Endothelial cell of umbilical vein (primary cell): ENCODE results near the gene LIPA. TPM values are rescaled to one million over a fixed set of nuclear protein-coding genes. Genes with fewer than 3 reads are reported as not detected.

Source experiments
- BruUV-seq: library from RNA; stranded (reverse); fragments of 400-500 nt; replicated peaks from 2 replicates; lab custom pipeline; 2021; lab: Mats Ljungman, UMichigan
- CTCF ChIA-PET: fragments of 300-600, 350-600 bp; sonication (Branson Sonifier 250); formaldehyde crosslinking; loops from one replicate; lab custom pipeline; 2021; ENCODE audit warnings: antibody characterized with exemption, inconsistent platforms; lab: Charles Lee
- POLR2A ChIA-PET: fragments of 300-600, 350-600 bp; sonication (Branson Sonifier 250); formaldehyde crosslinking; loops from one replicate; lab custom pipeline; 2021; ENCODE audit warnings: antibody characterized with exemption, inconsistent platforms; lab: Charles Lee
- DNase-seq: peaks from one replicate; pipeline ENCODE4 v3.0.0-alpha.2; 2011; ENCODE audit warnings: low read depth, low spot score
- FAIRE-seq: peaks from 2 replicates; lab custom pipeline; 2011; peaks lifted over from hg19 to GRCh38; lab: Jason Lieb, UNC
- H2AFZ ChIP-seq: 2 replicates; pipeline ENCODE4 v1.6.0; 2012; ENCODE audit warnings: low read depth, low read length, control low read depth, inconsistent platforms
- H3K27ac ChIP-seq: 2 replicates; pipeline ENCODE4 v1.5.1; 2011; ENCODE audit warnings: low read depth, mild to moderate bottlenecking, control low read depth, low read length, moderate library complexity; ENCODE audit not compliant: insufficient read depth
- H3K27me3 ChIP-seq, 2 experiments: 2 replicates each; pipeline versions ENCODE4 v1.6.0 to v1.6.1; 2011; ENCODE audit warnings: low read length in 2 of 2, mixed read lengths in 1 of 2; ENCODE audit not compliant: control insufficient read depth in 2 of 2, insufficient read depth in 2 of 2
- H3K36me3 ChIP-seq, 2 experiments: 2 replicates in 1 of 2; 3 replicates in 1 of 2; pipeline ENCODE4 v1.5.1; 2011; ENCODE audit warnings: low read length in 2 of 2, mild to moderate bottlenecking in 1 of 2, moderate library complexity in 1 of 2; ENCODE audit not compliant: control insufficient read depth in 2 of 2, insufficient read depth in 2 of 2; ENCODE audit errors: extremely low read depth in 1 of 2
- H3K4me1 ChIP-seq: 3 replicates; pipeline ENCODE4 v1.5.1; 2011; ENCODE audit warnings: mild to moderate bottlenecking, low read length; ENCODE audit not compliant: control insufficient read depth, insufficient read depth; ENCODE audit errors: extremely low read depth
- H3K4me2 ChIP-seq: 2 replicates; pipeline ENCODE4 v1.6.1; 2011; ENCODE audit warnings: low read length, control low read depth, mixed read lengths; ENCODE audit not compliant: insufficient read depth
- H3K4me3 ChIP-seq, 3 experiments: fragments of 200-600 bp in 1 of 3; sonication (generic), shearing (Covaris generic) in 1 of 3; replicated peaks in 1 of 3; 2 replicates each; pipeline ENCODE4 v1.5.1; 2011 to 2016; ENCODE audit warnings: control low read depth in 3 of 3, low read length in 3 of 3, mild to moderate bottlenecking in 2 of 3, inconsistent platforms in 1 of 3, low read depth in 1 of 3, moderate library complexity in 1 of 3; ENCODE audit not compliant: insufficient read depth in 1 of 3
- H3K79me2 ChIP-seq: 2 replicates; pipeline ENCODE4 v1.6.0; 2012; ENCODE audit warnings: low read length, inconsistent platforms; ENCODE audit not compliant: control insufficient read depth, insufficient read depth
- H3K9ac ChIP-seq: replicated peaks from 2 replicates; pipeline ENCODE3; 2011; ENCODE audit warnings: low read length, control low read depth; ENCODE audit not compliant: insufficient read depth; ENCODE audit errors: extremely low read depth
- H3K9me1 ChIP-seq: replicated peaks from 3 replicates; pipeline ENCODE4 v1.6.0; 2011; ENCODE audit warnings: mild to moderate bottlenecking, low read length; ENCODE audit not compliant: control insufficient read depth, insufficient read depth; ENCODE audit errors: extremely low read depth
- H3K9me3 ChIP-seq: replicated peaks from 2 replicates; pipeline ENCODE4 v1.5.1; 2012; ENCODE audit warnings: low read length, inconsistent platforms; ENCODE audit not compliant: control insufficient read depth, insufficient read depth
- H4K20me1 ChIP-seq: replicated peaks from 2 replicates; pipeline ENCODE3; 2011; ENCODE audit warnings: mild to moderate bottlenecking, low read length; ENCODE audit not compliant: control insufficient read depth, insufficient read depth; ENCODE audit errors: extremely low read depth
- EZH2 ChIP-seq: IDR thresholded peaks from 2 replicates; pipeline ENCODE4 v1.6.1; 2012; ENCODE audit warnings: borderline replicate concordance, low read depth, mild to moderate bottlenecking, moderate library complexity, low read length, inconsistent platforms; ENCODE audit not compliant: severe bottlenecking
- FOS ChIP-seq: IDR thresholded peaks from 2 replicates; pipeline ENCODE4 v1.6.1; 2011; ENCODE audit warnings: mild to moderate bottlenecking, low read length, moderate library complexity, borderline replicate concordance; ENCODE audit not compliant: insufficient read depth
- GATA2 ChIP-seq: IDR thresholded peaks from 2 replicates; pipeline ENCODE4 v1.7.0; 2011; ENCODE audit warnings: low read depth, mild to moderate bottlenecking, moderate library complexity, mixed read lengths, low read length; ENCODE audit not compliant: insufficient read length, insufficient read depth
- JUN ChIP-seq: IDR thresholded peaks from 2 replicates; pipeline ENCODE4 v1.6.1; 2011; ENCODE audit warnings: borderline replicate concordance, low read depth; ENCODE audit not compliant: insufficient read length, insufficient read depth
- MYC ChIP-seq: IDR thresholded peaks from one replicate; pipeline ENCODE4 v1.6.1; 2011; ENCODE audit warnings: mild to moderate bottlenecking, low read depth, low read length
- POLR2A ChIP-seq: IDR thresholded peaks from 2 replicates; pipeline ENCODE4 v1.6.1; 2012; ENCODE audit warnings: low read depth, mild to moderate bottlenecking, control low read depth, low read length
- POLR2AphosphoS5 ChIP-seq: IDR thresholded peaks from 2 replicates; pipeline ENCODE4 v1.6.1; 2012; ENCODE audit warnings: low read depth, mild to moderate bottlenecking, control low read depth, low read length, moderate library complexity; ENCODE audit not compliant: insufficient read depth
- dilution Hi-C: fragments of 300-500 bp; cut with MboI; formaldehyde crosslinking; loops from one replicate; pipeline ENCODE4 v1.15.0; 2019; ENCODE audit warnings: low sequenced_read_pairs; ENCODE audit not compliant: extremely low pct_ligation_motif_present
- intact Hi-C: fragments of 100-400 bp; cut with micrococcal nuclease; formaldehyde crosslinking; loops from one replicate; pipeline ENCODE4 v1.10.0; 2022
- polyA plus RNA-seq, 4 experiments: library from polyadenylated mRNA; depleted of rRNA in 3 of 4; stranded (reverse) in 3 of 4; unstranded in 1 of 4; fragments of >200 nt; gene quantifications; 2 replicates each; pipeline versions ENCODE4 v1.2.1 to v1.2.3, GENCODE V29; 2011 to 2012; ENCODE audit warnings: missing spikeins in 1 of 4
- total RNA-seq: library from RNA; stranded (reverse); gene quantifications from 2 replicates; pipeline ENCODE4 v1.2.3, GENCODE V29; 2021
- TF ChIP-seq, protein P1 (sequence below): IDR thresholded peaks from 2 replicates; pipeline ENCODE4 v1.6.1; 2011; ENCODE audit not compliant: insufficient read depth, insufficient read length
- TF ChIP-seq, protein P2 (sequence below), 2 donors: IDR thresholded peaks; 1 replicate in 1 of 2; 2 replicates in 1 of 2; pipeline ENCODE4 v1.5.1; 2011; ENCODE audit warnings: low read length in 2 of 2, mild to moderate bottlenecking in 2 of 2, moderate library complexity in 2 of 2, control low read depth in 1 of 2, inconsistent platforms in 1 of 2, low read depth in 1 of 2; ENCODE audit not compliant: insufficient read depth in 1 of 2; ENCODE audit errors: extremely low read depth in 1 of 2

The LIPA gene
- total and polyA plus RNA-seq, 2 donors (not counting 3 experiments of a cell fraction or from before 2014, with no cell fraction given) = 24.0 to 41.1 TPM

DNA sequence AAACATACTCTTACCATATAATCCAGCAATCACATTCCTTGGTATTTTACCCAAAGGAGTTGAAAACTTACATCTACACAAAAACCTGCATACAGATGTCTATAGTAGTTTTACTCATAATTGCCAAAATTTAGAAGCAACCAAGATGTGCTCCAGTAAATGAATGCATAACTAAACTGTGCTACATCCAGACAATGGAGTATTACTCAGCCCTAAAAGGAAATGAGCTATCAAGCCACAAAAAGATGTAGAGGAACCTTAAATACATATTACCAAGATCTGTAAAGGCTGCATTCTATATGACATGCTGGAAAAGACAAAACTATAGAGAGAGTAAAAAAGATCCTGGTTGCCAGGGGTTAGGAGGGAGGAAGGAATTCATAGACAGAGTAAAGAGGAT, 22.6 kb downstream of the LIPA start:
- Histone ChIP-seq H3K9me3 (no peaks in the 10 kb centered on the region), H3K4me3 (no peak overlapping the region), H3K4me1 (peaks cover 10% of the 10 kb centered on the region), H3K27me3 (no peaks in the 10 kb centered on the region), H3K79me2 (no peaks in the 10 kb centered on the region), H3K9me1 (no peaks in the 10 kb centered on the region), H3K9ac (no peak overlapping the region), H2AFZ (no peak overlapping the region), H3K36me3 (no peaks in the 10 kb centered on the region), H3K27ac (no peak overlapping the region), H4K20me1 (no peaks in the 10 kb centered on the region), H3K4me2 (no peak overlapping the region)
- BruUV-seq = no TSS peak
- intact Hi-C loops (no loop called here), dilution Hi-C loops (no loop called here)
- DNase-seq (no peak), FAIRE-seq (peak; percentile 58)
- TF ChIP-seq, protein P1, sequence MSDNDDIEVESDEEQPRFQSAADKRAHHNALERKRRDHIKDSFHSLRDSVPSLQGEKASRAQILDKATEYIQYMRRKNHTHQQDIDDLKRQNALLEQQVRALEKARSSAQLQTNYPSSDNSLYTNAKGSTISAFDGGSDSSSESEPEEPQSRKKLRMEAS = no peak
- TF ChIP-seq, protein P2, sequence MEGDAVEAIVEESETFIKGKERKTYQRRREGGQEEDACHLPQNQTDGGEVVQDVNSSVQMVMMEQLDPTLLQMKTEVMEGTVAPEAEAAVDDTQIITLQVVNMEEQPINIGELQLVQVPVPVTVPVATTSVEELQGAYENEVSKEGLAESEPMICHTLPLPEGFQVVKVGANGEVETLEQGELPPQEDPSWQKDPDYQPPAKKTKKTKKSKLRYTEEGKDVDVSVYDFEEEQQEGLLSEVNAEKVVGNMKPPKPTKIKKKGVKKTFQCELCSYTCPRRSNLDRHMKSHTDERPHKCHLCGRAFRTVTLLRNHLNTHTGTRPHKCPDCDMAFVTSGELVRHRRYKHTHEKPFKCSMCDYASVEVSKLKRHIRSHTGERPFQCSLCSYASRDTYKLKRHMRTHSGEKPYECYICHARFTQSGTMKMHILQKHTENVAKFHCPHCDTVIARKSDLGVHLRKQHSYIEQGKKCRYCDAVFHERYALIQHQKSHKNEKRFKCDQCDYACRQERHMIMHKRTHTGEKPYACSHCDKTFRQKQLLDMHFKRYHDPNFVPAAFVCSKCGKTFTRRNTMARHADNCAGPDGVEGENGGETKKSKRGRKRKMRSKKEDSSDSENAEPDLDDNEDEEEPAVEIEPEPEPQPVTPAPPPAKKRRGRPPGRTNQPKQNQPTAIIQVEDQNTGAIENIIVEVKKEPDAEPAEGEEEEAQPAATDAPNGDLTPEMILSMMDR (IDR thresholded peaks at IDR 0.05; ENCODE audit: extremely low read depth in 1 of 2, insufficient read depth in 1 of 2, low read depth in 1 of 2, low read length in 2 of 2) = no peak
- TF ChIP-seq JUN (no peak), POLR2A (no peak), EZH2 (no peak), GATA2 (no peak), FOS (no peak), MYC (no peak), POLR2AphosphoS5 (no peak)
- ChIA-PET CTCF (interaction anchor here (2.8 kb wide), 1 partner anchor 11 kb away, joined by 15 read pairs; no protein-coding TSS in a partner anchor), POLR2A (no interaction called here)
